Fibroblast of peridontal ligament (primary cell): ENCODE results near the gene FRMD4A.
"Not testable (repeated sequence)": the region's sequence is repeated elsewhere in the genome, so short reads cannot be mapped to it uniquely, and the experiment has no call there.

Source experiments
- DNase-seq: peaks from one replicate; pipeline ENCODE4 v3.0.0-alpha.2; 2010; ENCODE audit errors: extremely low read depth

FRMD4A gene

GRCh38 chr10:13722747-13723653 is 607.7 kb downstream of the FRMD4A start:
- DNase-seq: peak; percentile 57

GRCh38 chr10:13721486-13721885 is 609.2 kb downstream of the FRMD4A start:
- DNase-seq: no peak

GRCh38 chr10:13720699-13721098 is 610.0 kb downstream of the FRMD4A start:
- DNase-seq: no peak

- no peak for DNase-seq
Observed at GRCh38 chr10:13719425-13719824, 611.3 kb downstream of the FRMD4A start.

GRCh38 chr10:13718820-13719219 is 611.9 kb downstream of the FRMD4A start:
- no peak for DNase-seq

- DNase-seq: peak; percentile 95
Observed at GRCh38 chr10:13717936-13718772, 612.6 kb downstream of the FRMD4A start.

GRCh38 chr10:13717571-13717935 is 613.2 kb downstream of the FRMD4A start:
- DNase-seq: no peak

GRCh38 chr10:13716081-13717071 is 614.3 kb downstream of the FRMD4A start:
- peak; percentile 78 for DNase-seq

GRCh38 chr10:13715596-13715995 is 615.1 kb downstream of the FRMD4A start:
- DNase-seq: not testable (repeated sequence)

GRCh38 chr10:13715100-13715499 is 615.6 kb downstream of the FRMD4A start:
- no peak for DNase-seq

GRCh38 chr10:13712837-13713581 is 617.7 kb downstream of the FRMD4A start:
- peak; percentile 91 for DNase-seq

GRCh38 chr10:13712476-13712836 is 618.3 kb downstream of the FRMD4A start:
- no peak for DNase-seq

GRCh38 chr10:13711291-13711690 is 619.4 kb downstream of the FRMD4A start:
- no peak for DNase-seq

GRCh38 chr10:13709931-13710650 is 620.6 kb downstream of the FRMD4A start:
- peak; percentile 58 for DNase-seq

GRCh38 chr10:13708256-13708990 is 622.3 kb downstream of the FRMD4A start:
- no peak for DNase-seq

- peak; percentile 91 for DNase-seq
Observed at GRCh38 chr10:13707156-13707881, 623.4 kb downstream of the FRMD4A start.

- DNase-seq: no peak
Observed at GRCh38 chr10:13706604-13707003, 624.1 kb downstream of the FRMD4A start.

GRCh38 chr10:13706175-13706574 is 624.5 kb downstream of the FRMD4A start:
- no peak for DNase-seq
